C4-2B (cell line): ENCODE measurements around the gene FXYD1.
"Not testable (repeated sequence)": the region's sequence is repeated elsewhere in the genome, so short reads cannot be mapped to it uniquely, and the experiment has no call there.

ENCODE experiments used
- H3K27ac ChIP-seq: fragments of 450-650 bp; 2 replicates; pipeline ENCODE4 v1.5.1; 2017
- CTCF ChIP-seq: fragments of 450-650 bp; conservative IDR thresholded peaks from 2 replicates; pipeline ENCODE4 v1.5.1; 2017; ENCODE audit warnings: mild to moderate bottlenecking
- ZFX ChIP-seq: fragments of 450-650 bp; IDR thresholded peaks from 2 replicates; pipeline ENCODE4 v1.6.1; 2017

The FXYD1 gene

GRCh38 chr19:35095667-35096368 lies 42.8 kb upstream of the FXYD1 start:
- no peak for TF ChIP-seq CTCF
- TF ChIP-seq ZFX = no peak
- no peak overlapping the region for H3K27ac ChIP-seq

GRCh38 chr19:35098413-35099049 lies 40.1 kb upstream of the FXYD1 start:
- H3K27ac ChIP-seq = no peak overlapping the region
- TF ChIP-seq ZFX (no peak), CTCF (no peak)

- no peak overlapping the region for H3K27ac ChIP-seq
Observed at GRCh38 chr19:35099155-35099896, 39.3 kb upstream of the FXYD1 start.

GRCh38 chr19:35099897-35100275 lies 38.7 kb upstream of the FXYD1 start:
- no peak for TF ChIP-seq CTCF
- TF ChIP-seq ZFX = no peak
- H3K27ac ChIP-seq = no peak overlapping the region

More at GRCh38 chr19:35099155-35099896, 39.3 kb upstream of the FXYD1 start:
- TF ChIP-seq CTCF (no peak), ZFX (no peak)

GRCh38 chr19:35100588-35101533 lies 37.8 kb upstream of the FXYD1 start:
- TF ChIP-seq CTCF (no peak), ZFX (no peak)

GRCh38 chr19:35101949-35102348 lies 36.7 kb upstream of the FXYD1 start:
- not testable (repeated sequence) for H3K27ac ChIP-seq

More at GRCh38 chr19:35100588-35101533, 37.8 kb upstream of the FXYD1 start:
- no peak overlapping the region for H3K27ac ChIP-seq

- not testable (repeated sequence) for H3K27ac ChIP-seq
Observed at GRCh38 chr19:35103614-35104013, 35.0 kb upstream of the FXYD1 start.

- H3K27ac ChIP-seq = no peak overlapping the region
- TF ChIP-seq ZFX = no peak
Observed at GRCh38 chr19:35104361-35104760, 34.3 kb upstream of the FXYD1 start.
